GM19397 (cell line): ENCODE data around the gene TEC.
"Not testable (repeated sequence)": the region's sequence is repeated elsewhere in the genome, so short reads cannot be mapped to it uniquely, and the experiment has no call there.

Experiments used
- ATAC-seq: cut with Tn5 transposase; IDR thresholded peaks from one replicate; pipeline ENCODE4 v1.9.1; 2021; ENCODE audit warnings: mild to moderate bottlenecking, moderate library complexity; ENCODE audit not compliant: unreplicated experiment

Gene TEC

DNA sequence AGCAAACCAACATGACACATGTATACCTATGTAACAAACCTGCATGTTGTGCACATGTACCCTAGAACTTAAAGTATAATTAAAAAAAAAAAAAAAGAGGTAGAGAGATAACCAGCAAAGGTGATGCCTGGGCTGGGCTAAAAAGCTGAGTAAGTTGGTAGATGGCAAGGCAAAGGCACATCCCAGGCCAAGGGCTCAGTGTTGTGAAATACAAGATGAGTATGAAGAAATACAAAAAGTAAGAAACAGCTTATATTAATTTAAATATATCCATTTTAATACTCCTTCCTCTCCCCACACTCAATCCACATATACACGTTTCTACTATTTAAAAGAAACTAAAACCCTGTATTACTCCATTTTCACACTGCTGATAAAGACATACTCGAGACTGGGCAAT is 25.8 kb downstream of the TEC start:
- no peak for ATAC-seq

DNA sequence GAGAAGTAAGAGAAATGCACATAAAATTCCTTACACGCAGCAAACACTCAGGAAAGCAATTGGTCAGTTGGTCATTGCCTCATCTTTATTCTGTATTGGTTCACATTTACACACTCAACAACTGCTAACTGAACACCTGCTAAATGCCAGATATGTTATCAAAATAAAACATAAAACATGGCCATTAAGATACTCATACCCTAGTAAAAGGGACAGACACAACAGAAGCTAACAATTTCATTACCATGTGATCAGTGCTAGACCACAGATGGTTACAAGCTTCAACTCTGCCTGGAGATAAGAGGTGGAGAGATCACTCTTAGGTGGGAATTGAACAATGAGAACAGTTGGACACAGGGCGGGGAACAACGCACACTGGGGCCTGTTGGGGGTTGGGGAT is 26.2 kb downstream of the TEC start:
- ATAC-seq: no peak

DNA sequence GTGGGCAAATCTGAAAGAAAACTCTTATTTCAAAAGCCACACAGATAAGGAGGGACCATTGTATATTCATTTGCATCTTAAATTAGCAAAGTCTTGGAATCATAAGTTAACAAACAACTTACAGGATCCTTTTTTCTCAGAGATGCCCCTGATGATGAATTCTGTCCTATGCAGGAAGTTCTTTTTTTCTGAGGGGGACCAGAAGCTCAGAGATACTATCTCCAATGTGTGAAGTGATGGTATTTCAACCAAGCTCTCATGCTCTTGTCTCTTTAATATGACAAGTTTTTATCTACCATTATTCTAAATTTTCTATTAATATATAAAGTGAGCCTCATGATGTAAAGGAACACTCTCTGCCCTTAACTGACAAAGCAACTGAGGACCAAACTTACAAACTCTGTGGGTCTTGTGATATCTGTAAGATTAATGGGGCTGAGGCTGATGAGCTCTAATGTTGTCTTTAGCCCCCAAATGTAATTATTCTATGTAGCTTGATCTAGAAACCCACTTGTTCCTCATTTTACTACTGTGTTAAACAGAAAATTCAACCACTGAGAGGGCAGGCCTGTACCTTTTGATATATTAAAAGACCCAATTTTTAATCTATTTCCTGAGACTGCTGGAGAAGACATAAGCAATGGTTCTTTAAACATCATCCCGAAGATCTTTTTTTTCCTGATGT is 27.0 kb downstream of the TEC start:
- no peak for ATAC-seq

DNA sequence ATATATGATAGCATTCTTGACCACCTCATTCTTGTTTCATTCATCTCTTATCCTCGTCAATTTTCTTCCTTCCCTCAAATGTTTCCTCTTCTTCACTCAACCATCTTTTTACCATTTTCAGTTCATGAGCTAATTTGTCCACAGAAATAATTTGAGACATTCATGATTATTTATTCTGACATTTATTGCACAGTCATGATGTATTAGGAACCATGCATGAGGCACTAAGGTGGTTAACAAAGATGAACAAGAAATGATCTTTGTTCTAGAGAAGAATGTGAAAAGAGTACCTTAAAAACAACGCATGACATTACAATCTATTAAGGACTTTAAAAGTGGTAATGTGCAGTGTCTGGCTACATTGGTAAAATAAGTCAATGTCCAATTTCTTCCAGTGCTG is 27.9 kb downstream of the TEC start:
- ATAC-seq: no peak

DNA sequence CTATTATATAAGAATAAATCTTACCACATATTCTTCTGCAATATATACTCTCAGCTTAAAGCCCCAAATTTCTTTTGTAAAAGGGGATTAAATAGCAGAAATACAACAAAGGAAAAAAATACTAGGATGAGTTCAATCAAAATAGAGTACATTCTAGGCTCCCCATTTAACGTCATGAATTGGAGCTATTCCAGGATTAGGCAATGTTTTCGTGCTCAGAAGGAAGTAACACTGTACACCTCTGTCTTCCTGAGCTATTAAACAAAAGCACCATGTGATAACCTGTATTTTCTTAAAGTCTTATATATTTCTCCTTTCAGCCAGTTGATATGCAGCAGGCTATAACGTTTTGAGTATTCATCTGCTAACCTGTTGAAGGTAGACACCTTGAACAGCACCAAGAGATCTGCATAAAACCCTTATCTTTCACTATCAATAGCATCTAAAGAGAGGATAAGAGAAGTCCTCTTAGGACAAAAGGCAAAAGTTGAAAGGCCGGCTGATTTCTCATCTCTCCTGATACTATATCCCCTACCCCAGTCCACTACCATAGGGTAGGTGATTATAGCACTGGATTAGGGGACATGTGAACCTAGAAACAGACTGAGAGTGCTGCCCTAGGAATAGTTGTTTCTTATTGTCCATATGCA is 31.5 kb downstream of the TEC start:
- no peak for ATAC-seq

DNA sequence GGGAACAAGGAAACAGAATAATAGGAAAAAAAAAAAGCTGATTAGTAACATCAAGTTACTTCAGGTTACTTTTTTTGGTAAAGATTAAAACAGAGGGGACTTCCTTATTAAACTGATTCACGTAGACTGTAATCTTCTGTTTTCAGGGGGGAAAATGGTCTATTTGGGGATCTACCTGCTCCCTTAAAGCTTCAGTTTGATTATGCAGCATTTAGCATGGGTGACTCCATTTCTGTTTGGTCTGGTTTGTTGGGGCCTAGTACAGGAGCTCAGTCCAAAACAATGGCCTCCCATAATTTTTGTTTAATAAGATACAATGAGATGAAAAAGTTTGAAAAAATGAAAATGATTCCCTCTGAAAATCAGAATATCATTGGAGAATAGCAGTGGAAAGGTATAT is 34.6 kb downstream of the TEC start:
- ATAC-seq: no peak

DNA sequence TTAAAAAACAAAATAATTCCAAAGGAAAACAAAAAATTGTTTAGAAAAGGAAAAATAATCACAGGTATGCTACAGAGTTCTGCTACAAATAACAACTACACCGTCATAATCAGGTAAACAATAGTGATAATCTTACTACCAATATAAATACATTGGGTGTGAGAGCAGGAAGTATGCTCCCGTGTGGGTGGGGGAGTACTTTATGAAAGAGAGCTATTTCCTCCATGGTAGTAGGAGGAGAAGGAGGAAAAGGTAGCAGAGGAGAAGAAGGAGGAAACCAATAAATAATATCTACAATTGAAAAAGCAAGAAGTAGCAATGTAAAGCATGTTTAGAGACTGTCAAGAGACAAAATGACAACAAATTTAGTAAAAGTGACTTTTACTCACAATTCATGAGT is 35.1 kb downstream of the TEC start:
- no peak for ATAC-seq

DNA sequence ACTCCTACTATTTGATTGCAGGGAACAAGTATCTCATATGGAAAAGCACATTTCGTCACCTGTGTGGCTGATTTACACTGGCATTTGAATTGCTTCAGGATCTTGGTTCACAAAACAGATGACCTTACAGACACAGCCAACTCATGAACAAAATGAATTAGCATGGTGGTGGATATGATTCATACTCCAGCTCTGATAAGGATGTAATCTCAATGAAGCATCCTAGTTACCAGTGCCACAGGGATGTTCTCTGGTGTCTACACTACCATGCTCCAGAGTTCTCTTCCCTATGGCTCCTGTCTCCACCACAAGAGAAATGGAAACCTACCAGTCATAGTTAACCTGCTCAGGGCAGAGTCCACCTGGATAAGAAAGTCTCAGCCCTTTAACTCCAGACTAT is 40.7 kb downstream of the TEC start:
- no peak for ATAC-seq

DNA sequence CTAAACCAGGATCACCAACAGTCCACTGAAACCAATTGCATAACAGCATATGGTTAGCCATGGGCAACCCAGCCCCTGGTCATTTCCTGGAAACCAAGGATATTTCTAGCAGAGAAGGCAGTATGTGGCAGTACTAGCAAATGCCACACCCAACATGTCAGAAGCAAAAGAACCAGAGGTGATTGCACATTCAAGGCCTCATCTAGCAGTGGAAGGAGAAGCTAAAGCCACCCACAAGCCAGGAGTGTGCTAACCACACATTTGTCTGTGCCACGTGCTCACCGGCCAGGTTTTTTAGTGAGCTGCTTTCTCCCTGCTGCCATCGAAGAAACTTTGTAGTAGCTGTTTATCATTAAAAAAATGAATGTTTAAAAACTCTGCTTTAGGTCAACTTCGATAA is 42.0 kb downstream of the TEC start:
- ATAC-seq: no peak

DNA sequence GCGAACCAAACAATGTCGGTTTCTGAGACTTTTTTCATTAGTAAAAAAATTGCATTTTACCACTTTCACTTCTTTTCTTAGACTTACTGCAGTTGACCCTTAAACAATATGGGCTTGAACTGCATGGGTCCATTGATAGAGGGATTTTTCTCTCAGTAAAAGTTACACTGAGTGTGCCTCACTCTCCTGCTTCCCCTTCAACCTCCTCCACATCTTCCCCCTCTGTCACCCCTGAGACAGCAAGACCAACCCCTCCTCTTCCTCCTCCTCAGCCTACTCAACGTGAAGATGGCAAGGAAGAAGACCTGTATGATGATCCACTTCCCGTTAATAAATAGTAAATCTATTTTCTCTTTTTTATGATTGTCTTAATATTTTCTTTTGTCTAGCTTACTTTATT is 43.4 kb downstream of the TEC start:
- ATAC-seq: no peak

DNA sequence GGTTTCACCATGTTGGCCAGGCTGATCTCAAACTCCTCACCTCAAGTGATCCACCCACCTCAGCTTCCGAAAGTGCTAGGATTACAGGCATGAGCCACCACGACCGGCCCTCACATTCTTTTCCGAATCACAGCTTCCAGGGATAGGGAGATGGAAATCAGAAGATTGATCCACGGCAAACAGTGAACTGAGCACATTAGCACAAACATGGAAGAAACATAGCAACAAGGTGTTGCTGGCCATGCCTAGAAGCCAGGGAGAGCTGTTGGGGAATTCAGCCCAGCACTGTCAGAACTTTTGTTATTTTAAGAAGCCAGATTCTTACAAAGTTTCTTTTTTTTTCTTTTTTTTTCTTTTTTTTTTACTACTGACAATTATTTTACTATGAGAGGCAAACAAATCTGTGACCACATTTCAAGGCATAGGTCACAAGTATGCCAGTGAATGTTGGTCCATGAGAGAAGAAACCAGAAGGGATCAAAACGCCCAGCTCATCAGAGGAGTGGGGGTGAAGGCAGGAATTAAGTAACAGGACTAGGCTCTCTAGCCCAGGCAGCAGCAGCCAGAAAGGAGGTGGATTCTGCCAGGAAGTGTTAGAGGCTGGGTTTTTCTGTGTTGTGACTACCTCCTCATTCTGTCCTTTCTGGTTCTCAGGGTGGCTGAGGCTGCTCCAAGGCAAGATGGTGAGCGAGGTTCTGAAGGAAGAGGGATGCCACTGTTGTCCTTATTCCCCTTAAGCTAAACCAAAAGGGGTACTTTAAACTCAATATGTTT is 44.1 kb downstream of the TEC start:
- ATAC-seq: no peak

DNA sequence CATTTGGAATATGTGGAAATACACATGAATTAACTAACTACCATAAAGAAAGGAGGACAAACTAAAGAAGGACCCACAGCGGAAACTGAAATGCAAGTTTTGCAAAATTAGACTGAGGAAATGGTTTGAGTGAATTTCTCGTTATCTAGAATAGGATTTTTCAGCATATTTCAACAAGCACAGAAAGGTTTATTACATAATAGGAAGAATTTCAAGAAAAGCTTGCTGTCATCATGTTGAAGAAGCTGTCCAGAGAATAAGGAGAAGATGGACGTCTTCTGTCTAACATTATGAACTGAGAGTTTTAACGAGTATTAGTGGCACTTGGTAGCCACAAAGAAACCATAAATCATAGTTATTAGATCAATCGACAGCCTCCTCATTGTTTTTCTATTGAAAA is 45.0 kb downstream of the TEC start:
- ATAC-seq: no peak

DNA sequence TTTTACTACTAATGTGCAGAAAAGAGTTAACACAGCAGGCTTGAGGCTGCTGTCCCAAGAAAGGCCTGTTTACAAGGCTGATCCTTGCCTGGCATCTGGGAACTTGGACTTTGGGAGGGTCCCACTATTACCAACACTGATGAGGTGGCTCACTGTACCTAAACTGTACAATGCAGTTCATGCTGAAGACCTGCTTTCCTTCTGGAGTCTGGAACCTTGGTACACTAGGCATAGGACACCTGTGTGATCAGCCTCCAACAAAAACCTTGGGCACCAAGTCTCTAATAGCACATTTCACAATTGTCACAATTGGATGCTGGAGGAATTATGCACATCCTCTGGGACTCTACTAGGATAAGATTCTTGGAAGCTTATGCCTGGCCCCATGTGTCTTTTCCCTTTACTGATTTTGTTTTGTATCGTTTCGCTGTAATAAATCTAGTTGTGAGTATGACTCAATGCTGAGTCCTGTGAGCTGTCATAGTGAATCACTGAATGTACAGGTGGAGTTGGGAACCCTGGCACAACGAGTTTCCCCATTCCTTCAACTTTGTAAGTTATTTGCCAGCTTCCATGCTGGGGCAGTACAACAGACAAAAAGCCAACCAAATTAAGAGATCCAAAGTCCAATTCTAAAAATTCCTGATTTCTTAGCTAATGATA is 45.9 kb downstream of the TEC start:
- ATAC-seq: no peak

DNA sequence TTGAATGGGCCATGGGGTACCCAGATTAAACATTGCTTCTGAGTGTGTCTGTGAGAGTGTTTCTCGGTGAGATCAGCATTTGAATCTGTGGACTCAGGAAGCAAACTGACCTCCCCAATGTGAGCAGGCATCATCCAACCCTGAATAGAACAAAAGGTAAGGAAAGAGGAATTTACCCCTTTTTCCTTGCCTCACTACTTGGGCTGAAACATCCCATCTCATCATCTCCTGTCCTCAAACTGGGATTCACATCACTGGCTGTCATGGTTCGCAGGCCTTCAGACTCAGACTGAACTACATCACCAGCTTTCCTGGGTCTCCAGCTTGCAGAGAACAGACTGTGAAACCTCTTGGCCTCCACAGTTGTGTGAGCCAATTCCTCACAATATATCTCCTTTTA is 47.1 kb downstream of the TEC start:
- no peak for ATAC-seq

DNA sequence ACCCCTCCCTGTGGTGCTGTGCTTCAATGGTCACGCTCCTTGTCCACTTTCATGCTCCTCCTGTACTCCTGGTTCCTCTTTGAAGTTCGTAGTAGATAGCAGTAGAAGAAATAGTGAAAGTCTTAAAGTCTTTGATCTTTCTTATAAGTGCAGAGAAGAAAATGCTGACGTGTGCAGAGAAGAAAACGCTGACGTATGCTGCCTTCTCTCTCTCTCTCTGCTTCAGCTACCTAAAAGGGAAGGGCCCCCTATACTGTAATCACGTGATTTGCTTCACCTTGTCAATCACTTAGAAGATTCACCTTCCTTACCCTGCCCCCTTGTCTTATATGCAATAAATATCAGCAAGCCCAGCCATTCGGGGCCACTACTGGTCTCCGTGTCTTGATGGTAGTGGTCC is 50.2 kb downstream of the TEC start:
- not testable (repeated sequence) for ATAC-seq

DNA sequence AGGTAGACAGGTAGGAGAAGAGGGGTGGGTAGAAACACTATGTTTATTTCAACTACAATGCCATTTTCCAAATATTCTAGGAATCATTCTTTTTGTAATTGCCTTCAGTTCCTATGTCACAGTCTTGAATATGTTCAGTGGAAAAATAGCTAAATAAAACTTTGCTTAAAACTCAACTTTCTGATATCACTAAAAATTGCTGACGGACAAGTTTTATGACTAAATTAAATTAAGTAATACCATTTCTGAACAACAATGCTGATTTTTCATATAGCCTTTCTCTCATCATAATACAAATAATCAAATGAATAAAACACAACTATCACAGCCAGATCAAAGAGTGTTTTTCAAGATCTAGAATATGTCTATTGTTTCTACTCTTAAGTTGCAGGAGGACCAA is 53.1 kb downstream of the TEC start:
- ATAC-seq: no peak

DNA sequence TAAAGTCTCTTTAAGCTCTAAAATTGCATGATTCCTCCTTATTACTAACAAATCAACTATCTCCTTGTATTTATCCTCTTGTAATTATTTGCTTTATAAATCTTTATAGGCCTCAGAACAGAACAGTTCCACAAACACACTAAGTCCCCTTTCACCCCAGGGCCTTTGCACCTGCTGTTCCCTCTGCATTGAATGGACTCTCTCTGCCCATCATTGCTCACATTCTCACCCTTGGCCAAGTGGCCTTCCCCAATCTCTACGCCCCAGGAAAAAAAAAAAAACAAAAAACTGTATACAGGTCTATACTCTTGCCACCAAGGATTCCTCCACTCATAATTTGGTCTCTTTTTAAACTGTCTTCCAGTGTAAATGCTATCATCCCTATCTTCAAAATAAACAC is 53.7 kb downstream of the TEC start:
- ATAC-seq: no peak

DNA sequence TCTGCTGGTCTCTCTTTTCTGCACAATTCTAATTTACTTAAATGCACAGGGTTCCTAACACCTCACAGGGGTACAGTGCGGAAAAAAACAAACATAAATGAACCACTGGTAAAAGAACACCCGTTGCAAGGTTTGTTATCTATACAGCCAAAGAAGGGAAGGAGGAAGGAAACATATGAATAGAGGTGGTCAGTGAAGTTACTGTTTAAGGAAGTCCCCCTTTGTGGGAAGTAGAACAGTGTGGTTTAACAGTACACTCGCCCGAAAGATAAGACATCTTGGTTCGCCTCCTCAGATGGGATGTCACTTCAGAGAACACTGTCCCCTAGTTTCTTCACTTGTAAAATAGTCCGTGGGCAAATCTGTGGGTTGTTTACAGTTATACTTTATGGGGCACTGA is 57.5 kb downstream of the TEC start:
- peak; percentile 74 for ATAC-seq

DNA sequence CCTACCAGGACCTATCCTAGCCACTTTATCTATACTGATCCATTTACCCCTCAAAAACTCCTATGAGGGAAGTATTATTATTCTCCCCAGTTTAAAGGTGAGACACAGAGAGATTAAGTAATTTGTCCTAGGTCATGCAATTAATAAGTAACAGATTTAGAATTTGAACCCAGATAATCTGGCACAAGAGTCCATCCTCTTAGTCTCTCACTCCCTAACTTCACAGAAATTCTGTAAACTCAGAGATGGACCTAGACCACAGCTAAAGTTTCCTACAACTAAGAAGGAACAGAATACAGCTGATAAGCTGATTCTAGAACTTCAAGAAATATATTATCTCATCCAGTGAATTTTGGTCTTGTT is 58.7 kb downstream of the TEC start:
- no peak for ATAC-seq

DNA sequence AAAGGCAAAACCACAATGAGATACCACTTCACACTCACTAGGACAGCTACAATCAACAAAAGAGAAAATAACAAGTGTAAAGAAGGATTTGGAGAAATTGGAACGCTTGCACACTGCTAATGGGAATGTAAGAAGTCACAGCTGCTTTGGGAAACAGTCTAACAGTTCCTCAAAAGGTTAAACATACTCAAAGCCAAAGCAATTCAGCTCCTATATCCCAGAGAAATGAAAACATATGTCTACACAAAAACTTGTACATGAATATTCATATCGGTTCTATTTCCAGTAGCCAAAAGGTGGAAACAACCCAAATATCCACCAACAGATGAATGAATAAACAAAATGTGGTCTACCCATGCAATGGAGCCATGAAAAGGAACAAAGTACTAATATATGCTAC is 64.0 kb downstream of the TEC start:
- ATAC-seq: no peak

DNA sequence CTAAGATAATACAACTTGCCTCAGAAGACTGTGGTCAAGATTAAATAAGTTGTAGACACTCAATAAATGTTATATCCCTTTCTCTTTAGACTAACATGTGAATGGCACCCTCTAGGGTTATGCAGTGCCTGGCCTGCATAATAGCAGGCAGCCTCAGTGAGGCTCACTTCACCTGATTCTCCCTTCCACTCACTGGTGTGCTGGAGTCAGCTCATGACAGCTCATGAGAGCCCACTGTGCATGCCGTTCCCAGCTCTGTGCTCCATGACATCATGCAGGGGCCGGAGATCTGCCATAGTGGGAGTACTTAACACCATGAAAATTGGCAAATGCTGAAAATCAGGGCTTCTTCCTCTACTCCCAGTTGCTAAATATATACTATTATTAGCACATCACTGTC is 64.5 kb downstream of the TEC start:
- ATAC-seq: no peak

DNA sequence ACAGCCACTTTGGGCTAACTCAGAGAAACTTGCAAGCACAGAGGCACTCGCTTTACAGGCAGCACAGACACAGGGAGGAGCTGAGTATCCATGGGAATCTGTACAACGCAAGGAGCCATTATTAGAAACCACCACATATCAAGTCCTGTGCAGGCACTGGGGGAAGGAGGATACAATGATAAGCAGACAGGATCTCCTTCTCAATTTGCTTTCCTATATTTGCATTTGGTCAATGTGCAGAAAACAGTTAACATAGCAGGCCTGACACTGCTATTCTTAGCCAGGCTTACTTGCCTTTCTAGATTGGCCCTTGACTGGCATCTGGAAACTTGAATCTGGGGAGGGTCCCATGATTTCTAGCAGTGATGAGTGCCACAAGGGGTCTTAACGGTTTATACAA is 65.8 kb downstream of the TEC start:
- peak; percentile 50 for ATAC-seq
